Astrocyte of the spinal cord (primary cell): ENCODE measurements around the gene C20orf96.

Source experiments
- DNase-seq: peaks from one replicate; pipeline ENCODE4 v3.0.0; 2011; ENCODE audit warnings: low read depth, low spot score
- H3K4me3 ChIP-seq: 2 replicates; pipeline ENCODE4 v1.5.1; 2011; ENCODE audit warnings: low read depth, mild to moderate bottlenecking, low read length, moderate library complexity
- CTCF ChIP-seq: IDR thresholded peaks from 2 replicates; pipeline ENCODE4 v1.5.1; 2012; ENCODE audit warnings: low read depth, mild to moderate bottlenecking, low read length, inconsistent platforms
- in situ Hi-C: cut with HindIII; loops from 2 replicates; pipeline ENCODE4 v1.10.0; 2017; ENCODE audit warnings: low sequenced_read_pairs

The C20orf96 gene

GRCh38 chr20:272718-273117 lies 17.8 kb downstream of the C20orf96 start:
- no peak for TF ChIP-seq CTCF
- no peak overlapping the region for H3K4me3 ChIP-seq
- in situ Hi-C loops: no loop called here
- no peak for DNase-seq

GRCh38 chr20:271528-271927 lies 19.0 kb downstream of the C20orf96 start:
- no peak for DNase-seq
- no peak overlapping the region for H3K4me3 ChIP-seq
- no peak for TF ChIP-seq CTCF
- in situ Hi-C loops: no loop called here

- in situ Hi-C loops: no loop called here
- TF ChIP-seq CTCF: no peak
- DNase-seq: no peak
- H3K4me3 ChIP-seq: no peak overlapping the region
These were observed 19.5 kb downstream of the C20orf96 start for GRCh38 chr20:271069-271468.

GRCh38 chr20:270517-270916 lies 20.0 kb downstream of the C20orf96 start:
- DNase-seq: no peak
- in situ Hi-C loops: no loop called here
- no peak for TF ChIP-seq CTCF
- no peak overlapping the region for H3K4me3 ChIP-seq

GRCh38 chr20:266596-267562 lies 23.7 kb downstream of the C20orf96 start:
- DNase-seq: peak; percentile 71
- H3K4me3 ChIP-seq: peak overlapping the region; percentile 50
- peak; percentile 94 for TF ChIP-seq CTCF
- in situ Hi-C loops: no loop called here

- TF ChIP-seq CTCF: no peak
- no peak for DNase-seq
- in situ Hi-C loops: no loop called here
- H3K4me3 ChIP-seq: no peak overlapping the region
These were observed 26.8 kb downstream of the C20orf96 start for GRCh38 chr20:263701-264100.
